ENCODE results near the gene KCNQ5. TPM values are rescaled to one million over a fixed set of nuclear protein-coding genes. Genes with fewer than 3 reads are reported as not detected.

The KCNQ5 gene
- total and polyA plus RNA-seq, 4 donors = 0.15 to 8.1 (median 2.4) TPM

DNA sequence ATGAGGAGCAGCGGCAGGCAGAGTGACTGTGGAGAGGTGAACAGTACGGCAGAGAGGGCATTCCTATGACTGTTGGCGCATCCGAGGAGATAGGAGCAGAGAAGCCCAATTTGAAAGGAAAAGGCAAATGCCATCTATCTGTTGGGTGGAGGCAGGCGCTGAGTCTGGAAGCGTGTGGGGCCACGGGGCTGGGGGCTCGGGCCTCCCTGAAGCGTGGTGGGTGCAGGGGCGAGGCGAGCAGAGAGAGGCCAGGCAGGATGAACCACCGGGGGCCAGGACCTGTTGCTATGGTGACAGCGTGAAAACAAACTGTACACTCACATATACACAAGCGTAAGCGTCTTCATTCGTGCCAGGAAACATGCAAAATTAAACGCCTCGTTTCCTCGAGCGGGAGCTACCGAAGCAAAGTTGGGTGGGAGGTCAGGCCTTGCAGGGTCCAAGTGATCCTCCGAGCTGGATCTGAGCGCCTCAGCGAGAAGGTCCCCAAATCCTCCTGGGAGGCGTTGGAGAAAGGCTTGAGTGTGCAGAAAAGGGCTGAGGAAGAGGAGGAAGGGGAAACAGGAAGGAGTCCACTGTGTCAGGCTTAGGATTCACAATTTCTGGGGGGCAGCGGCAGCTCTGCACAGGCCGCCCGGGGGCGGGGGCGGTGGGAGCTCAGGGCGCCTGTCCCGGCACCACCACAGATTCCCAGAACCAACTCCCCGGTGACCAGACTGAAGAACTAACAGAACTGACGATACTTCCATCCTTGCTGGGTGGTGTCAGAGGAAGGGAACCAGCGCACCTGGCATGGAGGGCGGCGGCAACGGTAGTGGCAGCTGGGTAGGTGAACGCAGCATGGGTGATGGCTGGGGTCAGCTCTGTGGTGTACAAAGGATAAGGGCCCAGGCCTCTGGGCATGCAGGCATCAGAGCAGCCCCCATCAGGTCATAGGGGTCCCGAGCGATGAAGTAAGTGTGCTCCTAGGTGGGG is 535.2 kb downstream of the KCNQ5 start:
- H3K9me3 ChIP-seq (ENCODE audit: control insufficient read depth, low read length) = no peaks in the 10 kb centered on the region

DNA sequence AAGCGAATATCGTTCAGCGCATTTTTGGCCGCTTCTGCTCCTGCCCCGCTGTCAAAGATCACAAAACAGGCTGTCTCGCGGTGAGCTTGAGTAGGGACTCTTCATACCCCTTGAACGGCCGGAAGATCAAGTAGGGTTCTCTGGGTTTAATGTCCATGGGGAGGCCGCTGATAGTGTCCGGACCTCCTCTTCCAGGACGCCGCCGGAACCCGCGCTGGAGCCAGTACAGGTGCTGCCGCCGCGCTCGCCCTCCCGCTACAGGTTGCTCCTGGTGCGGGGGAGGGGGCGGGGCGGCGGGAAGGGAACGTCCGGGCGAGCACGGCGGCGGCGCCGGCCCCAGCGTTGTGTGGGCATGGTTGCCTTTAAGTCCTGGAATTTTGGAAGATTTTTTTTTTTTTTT is 536.0 kb downstream of the KCNQ5 start:
- ATAC-seq (ENCODE audit: low FRiP score) (no peak), DNase-seq (no peak)
- intact Hi-C loops (cut with DNase I) = no loop called here
- Histone ChIP-seq H3K9me3 (ENCODE audit: control insufficient read depth, low read length) (no peaks in the 10 kb centered on the region), H3K4me3 (ENCODE audit: low read length in 2 of 2) (no peak overlapping the region), H3K4me1 (ENCODE audit: control insufficient read depth in 1 of 2, insufficient read depth in 2 of 2, low read length in 2 of 2) (no peaks in the 10 kb centered on the region), H3K36me3 (ENCODE audit: control insufficient read depth in 1 of 2, insufficient read depth in 2 of 2, low read length in 1 of 2) (no peaks in the 10 kb centered on the region), H3K27ac (ENCODE audit: low read depth in 1 of 2, low read length in 2 of 2) (no peak overlapping the region), H3K27me3 (ENCODE audit: control insufficient read depth in 1 of 2, insufficient read depth in 2 of 2, low read length in 1 of 2) (no peaks in the 10 kb centered on the region)
- WGBS, 2 donors = 91 to 94% methylated on average over 32 to 34 of the region's 34 CpGs

More for the DNA sequence above, 535.2 kb downstream of the KCNQ5 start:
- no peak overlapping the region for H3K27ac ChIP-seq (ENCODE audit: low read depth in 1 of 2, low read length in 2 of 2)
- H3K27me3 ChIP-seq (ENCODE audit: control insufficient read depth in 1 of 2, insufficient read depth in 2 of 2, low read length in 1 of 2) = no peaks in the 10 kb centered on the region
- WGBS, 2 donors = 94 to 95% methylated on average over 41 of the region's 41 CpGs
- no peak overlapping the region for H3K4me3 ChIP-seq (ENCODE audit: low read length in 2 of 2)
- no peaks in the 10 kb centered on the region for H3K4me1 ChIP-seq (ENCODE audit: control insufficient read depth in 1 of 2, insufficient read depth in 2 of 2, low read length in 2 of 2)
- intact Hi-C loops (cut with DNase I) = no loop called here
- no peaks in the 10 kb centered on the region for H3K36me3 ChIP-seq (ENCODE audit: control insufficient read depth in 1 of 2, insufficient read depth in 2 of 2, low read length in 1 of 2)
- DNase-seq (no peak), ATAC-seq (ENCODE audit: low FRiP score) (no peak)

DNA sequence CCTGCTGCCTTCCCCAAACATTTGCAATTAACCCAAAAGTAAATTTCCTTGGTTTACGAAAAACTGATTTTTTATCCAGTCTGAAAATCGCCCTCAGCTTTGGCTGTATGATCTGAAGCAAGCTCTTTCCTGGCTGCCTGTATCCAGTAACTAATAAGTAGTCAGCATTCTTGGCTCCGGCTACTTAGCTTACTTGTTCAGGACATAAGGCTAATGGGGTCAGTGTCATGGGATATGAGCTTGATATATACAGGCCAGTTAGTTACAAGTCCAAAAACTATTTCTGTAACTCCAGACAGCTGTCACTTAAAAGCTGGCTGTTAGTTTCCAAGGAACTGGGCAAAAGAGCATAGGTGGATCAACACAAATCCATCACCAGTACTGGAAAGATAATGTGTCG is 547.2 kb downstream of the KCNQ5 start:
- H3K4me3 ChIP-seq (ENCODE audit: low read length in 2 of 2) = no peak overlapping the region
- H3K36me3 ChIP-seq (ENCODE audit: control insufficient read depth in 1 of 2, insufficient read depth in 2 of 2, low read length in 1 of 2) = no peaks in the 10 kb centered on the region
- ATAC-seq (ENCODE audit: low FRiP score) (no peak), DNase-seq (no peak)
- H3K27me3 ChIP-seq (ENCODE audit: control insufficient read depth in 1 of 2, insufficient read depth in 2 of 2, low read length in 1 of 2) = no peaks in the 10 kb centered on the region
- H3K27ac ChIP-seq (ENCODE audit: low read depth in 1 of 2, low read length in 2 of 2) = no peak overlapping the region
- no peaks in the 10 kb centered on the region for H3K4me1 ChIP-seq (ENCODE audit: control insufficient read depth in 1 of 2, insufficient read depth in 2 of 2, low read length in 2 of 2)
- 78 to 85% methylated on average over 4 of the region's 4 CpGs for WGBS, 2 donors
- intact Hi-C loops (cut with DNase I) = no loop called here
- no peaks in the 10 kb centered on the region for H3K9me3 ChIP-seq (ENCODE audit: control insufficient read depth, low read length)

DNA sequence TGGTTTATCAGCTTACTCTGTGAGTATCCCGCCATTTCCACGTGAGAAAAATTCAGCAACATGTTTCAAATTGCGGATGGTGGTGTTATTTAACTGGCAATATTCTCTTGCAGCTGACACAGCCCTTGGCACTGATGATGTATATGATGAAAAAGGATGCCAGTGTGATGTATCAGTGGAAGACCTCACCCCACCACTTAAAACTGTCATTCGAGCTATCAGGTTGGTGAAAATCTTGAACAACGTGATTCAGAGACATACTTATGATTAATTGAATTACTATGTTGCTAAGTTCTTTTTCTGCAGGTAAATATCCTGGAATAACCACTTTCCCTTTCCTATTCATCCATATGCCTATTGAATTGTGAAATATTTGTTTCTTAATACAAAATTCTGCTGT is 547.8 kb downstream of the KCNQ5 start:
- Histone ChIP-seq H3K36me3 (ENCODE audit: control insufficient read depth in 1 of 2, insufficient read depth in 2 of 2, low read length in 1 of 2) (no peaks in the 10 kb centered on the region), H3K4me1 (ENCODE audit: control insufficient read depth in 1 of 2, insufficient read depth in 2 of 2, low read length in 2 of 2) (no peaks in the 10 kb centered on the region), H3K9me3 (ENCODE audit: control insufficient read depth, low read length) (no peaks in the 10 kb centered on the region), H3K27ac (ENCODE audit: low read depth in 1 of 2, low read length in 2 of 2) (no peak overlapping the region), H3K27me3 (ENCODE audit: control insufficient read depth in 1 of 2, insufficient read depth in 2 of 2, low read length in 1 of 2) (no peaks in the 10 kb centered on the region), H3K4me3 (ENCODE audit: low read length in 2 of 2) (no peak overlapping the region)
- intact Hi-C loops (cut with DNase I) = no loop called here
- ATAC-seq (ENCODE audit: low FRiP score) = no peak
- 68 to 74% methylated on average over 5 of the region's 5 CpGs for WGBS, 2 donors
- no peak for DNase-seq

DNA sequence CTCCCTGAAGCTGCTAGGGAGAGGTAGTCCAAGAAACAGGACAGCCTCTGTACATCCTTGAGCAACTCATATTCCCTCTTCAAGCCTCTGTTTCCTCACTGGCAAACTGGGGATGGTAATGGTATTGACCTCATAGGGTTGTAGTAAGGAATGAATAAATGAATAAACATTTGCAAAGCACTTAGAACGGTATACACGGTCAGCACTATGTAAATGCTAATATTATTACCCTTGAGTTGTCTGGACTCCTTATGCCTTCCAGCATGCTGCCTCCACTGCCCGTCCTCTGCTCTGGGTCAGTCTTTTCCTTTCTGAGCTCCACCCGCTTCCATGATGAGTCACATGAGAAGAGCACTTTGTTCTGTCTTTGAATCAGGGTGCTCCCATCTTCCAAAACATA is 552.8 kb downstream of the KCNQ5 start:
- ATAC-seq (ENCODE audit: low FRiP score) (no peak), DNase-seq (no peak)
- no peaks in the 10 kb centered on the region for H3K27me3 ChIP-seq (ENCODE audit: control insufficient read depth in 1 of 2, insufficient read depth in 2 of 2, low read length in 1 of 2)
- H3K27ac ChIP-seq (ENCODE audit: low read depth in 1 of 2, low read length in 2 of 2) = no peak overlapping the region
- no peaks in the 10 kb centered on the region for H3K36me3 ChIP-seq (ENCODE audit: control insufficient read depth in 1 of 2, insufficient read depth in 2 of 2, low read length in 1 of 2)
- intact Hi-C loops (cut with DNase I) = loop anchor here in 1 of 2 donors (5.0 kb wide), 1 partner anchor 557 kb away; no protein-coding TSS in a partner anchor
- H3K4me1 ChIP-seq (ENCODE audit: control insufficient read depth in 1 of 2, insufficient read depth in 2 of 2, low read length in 2 of 2) = no peaks in the 10 kb centered on the region
- H3K4me3 ChIP-seq (ENCODE audit: low read length in 2 of 2) = no peak overlapping the region
- WGBS, 2 donors = 96% methylated on average over 4 of the region's 4 CpGs
- H3K9me3 ChIP-seq (ENCODE audit: control insufficient read depth, low read length) = no peaks in the 10 kb centered on the region

DNA sequence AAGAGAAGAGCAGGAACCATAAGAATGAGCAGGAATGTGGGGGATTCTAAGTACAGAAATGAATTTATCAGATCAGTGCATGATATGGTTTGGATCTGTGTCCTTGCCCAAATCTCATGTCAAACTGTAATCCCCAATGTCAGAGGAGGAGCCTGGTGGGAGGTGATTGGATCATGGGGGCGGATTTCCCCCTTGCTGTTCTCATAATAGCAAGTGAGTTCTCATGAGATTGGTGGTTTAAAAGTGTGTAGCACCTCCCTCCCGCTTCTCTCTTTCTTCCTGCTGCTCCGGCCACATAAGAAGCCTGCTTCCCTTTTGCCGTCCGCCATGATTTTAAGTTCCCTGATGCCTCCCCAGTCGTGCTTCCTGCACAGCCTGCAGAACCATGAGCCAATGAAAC is 554.2 kb downstream of the KCNQ5 start:
- ATAC-seq (ENCODE audit: low FRiP score) (no peak), DNase-seq (no peak)
- Histone ChIP-seq H3K4me3 (ENCODE audit: low read length in 2 of 2) (no peak overlapping the region), H3K9me3 (ENCODE audit: control insufficient read depth, low read length) (no peaks in the 10 kb centered on the region), H3K36me3 (ENCODE audit: control insufficient read depth in 1 of 2, insufficient read depth in 2 of 2, low read length in 1 of 2) (no peaks in the 10 kb centered on the region), H3K27me3 (ENCODE audit: control insufficient read depth in 1 of 2, insufficient read depth in 2 of 2, low read length in 1 of 2) (no peaks in the 10 kb centered on the region), H3K27ac (ENCODE audit: low read depth in 1 of 2, low read length in 2 of 2) (no peak overlapping the region), H3K4me1 (ENCODE audit: control insufficient read depth in 1 of 2, insufficient read depth in 2 of 2, low read length in 2 of 2) (no peaks in the 10 kb centered on the region)
- 86 to 96% methylated on average over 6 of the region's 6 CpGs for WGBS, 2 donors
- intact Hi-C loops (cut with DNase I) = loop anchor here in 1 of 2 donors (5.0 kb wide), 1 partner anchor 559 kb away; no protein-coding TSS in a partner anchor

DNA sequence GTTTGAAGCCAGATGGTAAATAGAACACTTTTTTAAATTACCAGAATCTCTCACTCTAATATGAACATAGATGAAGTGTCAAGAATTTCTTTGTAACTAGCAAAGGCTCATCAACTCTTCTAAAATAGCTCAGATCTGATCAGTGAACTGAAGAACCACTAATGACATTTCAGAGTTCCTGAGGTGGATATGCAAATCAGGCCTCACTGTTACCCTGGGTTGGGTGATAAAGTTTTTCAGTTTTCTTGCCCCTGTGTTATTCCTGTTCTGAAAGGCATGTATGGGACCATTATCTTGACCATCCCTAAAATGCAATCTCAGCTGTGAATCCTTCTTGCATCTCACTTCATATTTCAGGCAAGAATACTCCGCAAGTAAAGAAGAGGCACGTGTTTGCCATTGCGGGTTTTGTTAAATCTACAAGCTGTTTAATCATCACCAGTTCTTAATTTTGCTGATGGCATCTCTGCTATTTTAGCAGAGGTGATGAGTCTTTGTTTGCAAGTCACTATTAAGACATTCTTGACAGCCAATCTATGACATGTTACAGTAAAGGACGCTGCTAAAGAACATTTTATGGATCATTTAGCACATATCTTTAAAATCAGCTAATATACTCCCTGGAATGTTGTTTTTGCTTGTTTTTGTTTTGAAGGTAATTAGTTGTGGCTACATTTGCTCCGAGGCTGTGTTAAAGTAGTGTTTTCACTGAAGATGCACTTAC is 555.5 kb downstream of the KCNQ5 start:
- Histone ChIP-seq H3K27me3 (ENCODE audit: control insufficient read depth in 1 of 2, insufficient read depth in 2 of 2, low read length in 1 of 2) (no peaks in the 10 kb centered on the region), H3K27ac (ENCODE audit: low read depth in 1 of 2, low read length in 2 of 2) (no peak overlapping the region), H3K36me3 (ENCODE audit: control insufficient read depth in 1 of 2, insufficient read depth in 2 of 2, low read length in 1 of 2) (no peaks in the 10 kb centered on the region), H3K9me3 (ENCODE audit: control insufficient read depth, low read length) (no peaks in the 10 kb centered on the region), H3K4me3 (ENCODE audit: low read length in 2 of 2) (no peak overlapping the region), H3K4me1 (ENCODE audit: control insufficient read depth in 1 of 2, insufficient read depth in 2 of 2, low read length in 2 of 2) (no peaks in the 10 kb centered on the region)
- WGBS, 2 donors = 83 to 84% methylated on average over 5 of the region's 5 CpGs
- no peak for ATAC-seq (ENCODE audit: low FRiP score)
- intact Hi-C loops (cut with DNase I) = loop anchor here in 1 of 2 donors (5.0 kb wide), 1 partner anchor 560 kb away; no protein-coding TSS in a partner anchor
- no peak for DNase-seq

DNA sequence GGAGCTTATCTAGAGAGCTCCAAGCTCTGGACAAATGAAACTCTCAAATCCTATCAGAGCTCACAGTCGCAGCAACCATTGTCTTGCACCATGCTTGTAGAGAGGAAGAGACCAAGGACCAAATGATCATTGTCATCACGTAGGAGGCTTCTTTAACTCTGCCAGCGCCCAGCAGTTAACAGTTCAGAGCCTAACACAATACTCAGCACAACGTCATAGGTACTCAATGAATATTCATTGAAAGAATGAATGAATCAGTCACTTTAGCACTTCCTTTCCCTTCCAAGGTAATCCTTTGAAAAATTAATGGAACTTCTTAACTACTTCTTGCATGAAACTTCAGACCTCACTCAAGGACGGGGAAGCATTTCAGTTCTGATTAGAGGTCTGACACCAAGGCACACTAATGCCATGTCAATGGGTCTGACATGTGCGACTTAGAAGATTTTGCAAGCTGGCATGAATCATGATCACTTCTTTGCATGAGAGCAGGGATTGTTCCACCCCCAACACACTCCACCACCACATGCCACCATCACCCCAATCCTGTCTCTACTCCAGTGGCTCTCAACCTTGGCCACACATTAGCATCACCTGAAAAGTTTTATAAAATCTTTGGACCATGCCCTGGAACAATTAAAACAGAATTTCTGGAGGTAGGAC is 558.3 kb downstream of the KCNQ5 start:
- intact Hi-C loops (cut with DNase I) = loop anchor here (5.0 kb wide), 1 partner anchor 768 kb away; no protein-coding TSS in a partner anchor

More for the DNA sequence above, 558.3 kb downstream of the KCNQ5 start:
- ATAC-seq (ENCODE audit: low FRiP score) (no peak), DNase-seq (no peak)
- Histone ChIP-seq H3K27me3 (ENCODE audit: control insufficient read depth in 1 of 2, insufficient read depth in 2 of 2, low read length in 1 of 2) (no peaks in the 10 kb centered on the region), H3K4me1 (ENCODE audit: control insufficient read depth in 1 of 2, insufficient read depth in 2 of 2, low read length in 2 of 2) (no peaks in the 10 kb centered on the region), H3K4me3 (ENCODE audit: low read length in 2 of 2) (no peak overlapping the region), H3K9me3 (ENCODE audit: control insufficient read depth, low read length) (no peaks in the 10 kb centered on the region), H3K36me3 (ENCODE audit: control insufficient read depth in 1 of 2, insufficient read depth in 2 of 2, low read length in 1 of 2) (no peaks in the 10 kb centered on the region), H3K27ac (ENCODE audit: low read depth in 1 of 2, low read length in 2 of 2) (no peak overlapping the region)
- 79% methylated on average over 6 of the region's 6 CpGs for WGBS, 2 donors

Data from aorta (tissue), 5 donors.